Spleen (tissue), 11 donors: ENCODE results near the gene SGPL1. TPM values are rescaled to one million over a fixed set of nuclear protein-coding genes. Genes with fewer than 3 reads are reported as not detected.

Source experiments
- DNase-seq: peaks from one replicate; pipeline ENCODE4 v3.0.0-alpha.2; 2020
- H3K27ac ChIP-seq, 8 donors: fragments of 200-600 bp; sonication (generic) in 7 of 8; 1 replicate in 4 of 8; 2 replicates in 4 of 8; pipeline versions ENCODE4 v1.5.0 to v1.8.0; 2016 to 2021; ENCODE audit warnings: inconsistent platforms in 4 of 8, mild to moderate bottlenecking in 4 of 8, moderate library complexity in 1 of 8
- H3K27me3 ChIP-seq, 7 donors: fragments of 200-600 bp; sonication (generic) in 6 of 7; replicated peaks in 1 of 7; 1 replicate in 4 of 7; 2 replicates in 3 of 7; pipeline versions ENCODE4 v1.5.0 to v1.8.0; 2016 to 2021; ENCODE audit warnings: inconsistent platforms in 3 of 7, mild to moderate bottlenecking in 1 of 7
- H3K36me3 ChIP-seq, 6 donors: fragments of 200-600 bp; sonication (generic) in 5 of 6; 1 replicate in 4 of 6; 2 replicates in 2 of 6; pipeline versions ENCODE4 v1.5.0 to v1.8.0; 2016 to 2021; ENCODE audit warnings: inconsistent platforms in 2 of 6
- H3K4me1 ChIP-seq, 6 donors: fragments of 200-600 bp; sonication (generic) in 5 of 6; 1 replicate in 3 of 6; 2 replicates in 3 of 6; pipeline versions ENCODE4 v1.5.0 to v1.8.0; 2016 to 2021; ENCODE audit warnings: inconsistent platforms in 3 of 6
- H3K4me3 ChIP-seq, 8 donors: fragments of 200-600 bp; sonication (generic) in 7 of 8; 1 replicate in 4 of 8; 2 replicates in 4 of 8; pipeline versions ENCODE4 v1.5.0 to v1.8.0; 2016 to 2021; ENCODE audit warnings: inconsistent platforms in 4 of 8, mild to moderate bottlenecking in 4 of 8, moderate library complexity in 2 of 8
- H3K9me3 ChIP-seq, 8 donors: fragments of 200-600 bp; sonication (generic) in 7 of 8; 1 replicate in 4 of 8; 2 replicates in 4 of 8; pipeline versions ENCODE4 v1.5.0 to v1.8.0; 2016 to 2021; ENCODE audit warnings: inconsistent platforms in 4 of 8
- CTCF ChIP-seq, 11 experiments: fragments of 200-600 bp in 7 of 11; fragments of 450-650 bp in 4 of 11; sonication (generic) in 4 of 11; IDR thresholded peaks in 8 of 11; conservative IDR thresholded peaks in 3 of 11; 1 replicate in 7 of 11; 2 replicates in 4 of 11; pipeline versions ENCODE4 v1.4.0 to v1.8.0; 2016 to 2021; ENCODE audit warnings: antibody characterized with exemption in 11 of 11, inconsistent platforms in 4 of 11, mild to moderate bottlenecking in 1 of 11
- POLR2A ChIP-seq, 3 donors: fragments of 450-650 bp; IDR thresholded peaks; one replicate each; pipeline ENCODE4 v1.5.1; 2017; ENCODE audit warnings: antibody characterized with exemption in 3 of 3, mild to moderate bottlenecking in 1 of 3
- POLR2AphosphoS5 ChIP-seq, 3 donors: sonication (generic); formaldehyde crosslinking; IDR thresholded peaks; one replicate each; pipeline ENCODE4 v1.5.1; 2017; ENCODE audit warnings: antibody characterized with exemption in 3 of 3
- WGBS, 5 donors: extraction: QIAGEN DNeasy Blood & Tissue Kit in 3 of 5; methylation state at CpG; one replicate each; pipeline versions ENCODE4 v1.1.5 to v1.1.7; 2013 to 2018; 5-methylcytosine and 5-hydroxymethylcytosine counted together
- intact Hi-C: fragments of 100-400 bp; cut with DNase I; formaldehyde crosslinking; loops from one replicate; pipeline ENCODE4 v1.15.0; 2023; ENCODE audit warnings: low total_unique reads
- polyA plus RNA-seq, 3 donors: library from polyadenylated mRNA; stranded (reverse); fragments of 200-250 nt; gene quantifications; one replicate each; pipeline ENCODE4 v1.2.1, GENCODE V29; 2013
- total RNA-seq, 7 donors: library from RNA; depleted of rRNA in 3 of 7; stranded (reverse); fragments of >200 nt in 3 of 7; fragmentation: NEBNext Ultra II Directional in 4 of 7; extraction: Animal tissue kit (Norgen Biotek cat#: 25700) in 4 of 7; gene quantifications; one replicate each; pipeline versions ENCODE4 v1.1.0 to v1.2.1, GENCODE V29; 2016 to 2021
- donor health status: healthy with polysubstance abuse.
- donor health status: DM: no; HTN: no; CAD: no; lungs with moderate emphysema.
- donor health status: DM: no; HTN: no; CAD: no.
- donor health status: Bipolar disorder and iron deficiency.
- donor health status: healthy.
- donor health status: DM: no; HTN: no; CAD: no.
- donor health status: DM: yes; HTN: yes; CAD: no.

SGPL1 gene
- total and polyA plus RNA-seq, 10 donors = 6.8 to 75.1 (median 60.7) TPM

- intact Hi-C loops = no loop called here
- peak; percentile 55 for DNase-seq
- no peaks in the 10 kb centered on the region for H3K9me3 ChIP-seq
- H3K4me3 ChIP-seq = no peak overlapping the region
- H3K27me3 ChIP-seq = peaks cover 0 to 2% (median 0%) of the 10 kb centered on the region in 7 donors
- no peaks in the 10 kb centered on the region for H3K4me1 ChIP-seq
- TF ChIP-seq CTCF (IDR thresholded peaks at IDR 0.05 in 8 of 11, conservative IDR thresholded peaks at IDR 0.05 in 3 of 11) (no peak), POLR2AphosphoS5 (IDR thresholded peaks at IDR 0.05) (no peak), POLR2A (IDR thresholded peaks at IDR 0.05) (no peak)
- WGBS, 5 donors = 86 to 95% (median 87%) methylated on average over 14 to 18 of the region's 18 CpGs
- no peaks in the 10 kb centered on the region for H3K36me3 ChIP-seq
- no peak overlapping the region for H3K27ac ChIP-seq
Observed at GRCh38 chr10:70777063-70777875, 38.5 kb upstream of the SGPL1 start.

- Histone ChIP-seq H3K4me1 (peaks cover 0 to 8% (median 0%) of the 10 kb centered on the region in 6 donors), H3K27ac (no peak overlapping the region), H3K9me3 (no peaks in the 10 kb centered on the region), H3K4me3 (no peak overlapping the region), H3K36me3 (no peaks in the 10 kb centered on the region), H3K27me3 (peaks cover 0 to 10% (median 0%) of the 10 kb centered on the region in 7 donors)
- DNase-seq = no peak
- 79 to 92% (median 88%) methylated on average over 9 of the region's 9 CpGs for WGBS, 5 donors
- TF ChIP-seq POLR2AphosphoS5 (IDR thresholded peaks at IDR 0.05) (no peak), CTCF (IDR thresholded peaks at IDR 0.05 in 8 of 11, conservative IDR thresholded peaks at IDR 0.05 in 3 of 11) (no peak), POLR2A (IDR thresholded peaks at IDR 0.05) (no peak)
- intact Hi-C loops = no loop called here
Observed at GRCh38 chr10:70778267-70778924, 37.4 kb upstream of the SGPL1 start.

- Histone ChIP-seq H3K9me3 (no peaks in the 10 kb centered on the region), H3K36me3 (no peaks in the 10 kb centered on the region), H3K4me3 (no peak overlapping the region), H3K27me3 (peaks cover 0 to 12% (median 0%) of the 10 kb centered on the region in 7 donors), H3K4me1 (peaks cover 0 to 12% (median 0%) of the 10 kb centered on the region in 6 donors), H3K27ac (peak overlapping the region in 3 of 8 donors; percentile 33 to 65 (median 56))
- WGBS, 5 donors = 61 to 88% (median 73%) methylated on average over 2 of the region's 2 CpGs
- intact Hi-C loops = no loop called here
- TF ChIP-seq POLR2AphosphoS5 (IDR thresholded peaks at IDR 0.05) (no peak), POLR2A (IDR thresholded peaks at IDR 0.05) (no peak)
- no peak for DNase-seq
Observed at GRCh38 chr10:70779088-70779487, 36.7 kb upstream of the SGPL1 start.

- intact Hi-C loops = no loop called here
- 74 to 88% (median 84%) methylated on average over 16 of the region's 16 CpGs for WGBS, 5 donors
- H3K9me3 ChIP-seq = no peaks in the 10 kb centered on the region
- DNase-seq = no peak
- H3K27me3 ChIP-seq = peaks cover 0 to 18% (median 0%) of the 10 kb centered on the region in 7 donors
- no peak overlapping the region for H3K4me3 ChIP-seq
- no peaks in the 10 kb centered on the region for H3K36me3 ChIP-seq
- TF ChIP-seq CTCF (IDR thresholded peaks at IDR 0.05 in 8 of 11, conservative IDR thresholded peaks at IDR 0.05 in 3 of 11) (no peak), POLR2A (IDR thresholded peaks at IDR 0.05) (no peak), POLR2AphosphoS5 (IDR thresholded peaks at IDR 0.05) (peak in 1 of 3 donors; percentile 27)
- peaks cover 0 to 12% (median 0%) of the 10 kb centered on the region in 6 donors for H3K4me1 ChIP-seq
- peak overlapping the region in 4 of 8 donors; percentile 31 to 65 (median 44) for H3K27ac ChIP-seq
Observed at GRCh38 chr10:70779511-70780369, 36.0 kb upstream of the SGPL1 start.
